HepG2 (cell line): ENCODE results near the gene RALB. TPM values are rescaled to one million over a fixed set of nuclear protein-coding genes. Genes with fewer than 3 reads are reported as not detected.
A peak's percentile ranks its signal among the peaks of the same experiment; 100 is the strongest.

Experiments used
- ATF7-NPFF ChIP-seq: sonication (generic); formaldehyde crosslinking; IDR thresholded peaks from 2 replicates; pipeline ENCODE4 v1.8.1; 2023; ENCODE audit warnings: mild to moderate bottlenecking, low read depth, missing genetic modification reagents, moderate library complexity
- FOXA3 ChIP-seq: IDR thresholded peaks from 2 replicates; pipeline ENCODE4 v1.6.1; 2016; ENCODE audit warnings: missing genetic modification reagents, missing compliant biosample characterization
- FOXP1 ChIP-seq, 2 experiments: fragments of 450-650 bp in 1 of 2; IDR thresholded peaks; 2 replicates each; pipeline ENCODE4 v1.6.1; 2017 to 2018; ENCODE audit warnings: antibody characterized with exemption in 1 of 2
- NKX3-1 ChIP-seq: sonication (generic); formaldehyde crosslinking; IDR thresholded peaks from 2 replicates; pipeline ENCODE4 v1.5.0; 2020; ENCODE audit warnings: missing genetic modification reagents
- NR1H2 ChIP-seq: sonication (generic); formaldehyde crosslinking; IDR thresholded peaks from 2 replicates; pipeline ENCODE4 v1.8.1; 2022; ENCODE audit warnings: low read depth, missing genetic modification reagents, borderline replicate concordance
- SAFB2 ChIP-seq: sonication (generic); formaldehyde crosslinking; IDR thresholded peaks from 2 replicates; pipeline ENCODE4 v1.5.1; 2020; ENCODE audit warnings: missing genetic modification reagents, low read depth, mild to moderate bottlenecking, borderline replicate concordance
- SMAD3 ChIP-seq: sonication (generic); formaldehyde crosslinking; IDR thresholded peaks from 2 replicates; pipeline ENCODE4 v1.4.0; 2020; ENCODE audit warnings: missing genetic modification reagents
- SPEN ChIP-seq: sonication (generic); formaldehyde crosslinking; IDR thresholded peaks from 2 replicates; pipeline ENCODE4 v1.5.1; 2020; ENCODE audit warnings: low read depth, mild to moderate bottlenecking, missing genetic modification reagents
- TOE1 ChIP-seq: sonication (generic); formaldehyde crosslinking; IDR thresholded peaks from 2 replicates; pipeline ENCODE4 v1.4.0; 2020; ENCODE audit warnings: mild to moderate bottlenecking, missing genetic modification reagents
- TSC22D2 ChIP-seq: sonication (generic); formaldehyde crosslinking; IDR thresholded peaks from 2 replicates; pipeline ENCODE4 v1.5.1; 2020; ENCODE audit warnings: missing genetic modification reagents, mild to moderate bottlenecking, borderline replicate concordance
- XBP1 ChIP-seq: sonication (generic); formaldehyde crosslinking; IDR thresholded peaks from 2 replicates; pipeline ENCODE4 v1.5.0; 2020; ENCODE audit warnings: missing genetic modification reagents
- ZNF556 ChIP-seq: sonication (generic); formaldehyde crosslinking; IDR thresholded peaks from 2 replicates; pipeline ENCODE4 v1.4.0; 2020; ENCODE audit warnings: mild to moderate bottlenecking, missing genetic modification reagents, borderline replicate concordance
- polyA plus RNA-seq, 8 experiments: library from polyadenylated mRNA; depleted of rRNA in 3 of 8; stranded (reverse) in 7 of 8; unstranded in 1 of 8; fragments of >200 nt; fragmentation: Illumina TruSeq in 4 of 8; extraction: Trizol in 4 of 8; gene quantifications; 2 replicates each; pipeline versions ENCODE4 v1.2.1 to v1.2.3, GENCODE V29; 2011 to 2016; ENCODE audit warnings: low read depth in 4 of 8, missing spikeins in 1 of 8, mixed read lengths in 1 of 8; ENCODE audit not compliant: insufficient read depth in 1 of 8
- total RNA-seq, 5 experiments: library from RNA; depleted of rRNA; stranded (reverse); fragments of >200 nt; fragmentation: Illumina TruSeq; extraction: Trizol; gene quantifications; 2 replicates each; pipeline ENCODE4 v1.2.3, GENCODE V29; 2016; ENCODE audit warnings: low read depth in 1 of 5
- TF ChIP-seq, protein P1 (sequence below): sonication (generic); formaldehyde crosslinking; IDR thresholded peaks from 2 replicates; pipeline ENCODE4 v1.5.0; 2020; ENCODE audit warnings: missing genetic modification reagents
- TF ChIP-seq, protein P2 (sequence below): sonication (generic); formaldehyde crosslinking; IDR thresholded peaks from 2 replicates; pipeline ENCODE4 v1.4.0; 2020; ENCODE audit warnings: missing genetic modification reagents, borderline replicate concordance
- TF ChIP-seq, protein P3 (sequence below): IDR thresholded peaks from 2 replicates; pipeline ENCODE4 v1.6.1; 2016; ENCODE audit warnings: missing genetic modification reagents, missing compliant biosample characterization
- TF ChIP-seq, protein P4 (sequence below): sonication (generic); formaldehyde crosslinking; IDR thresholded peaks from 2 replicates; pipeline ENCODE4 v1.5.0; 2020; ENCODE audit warnings: mild to moderate bottlenecking, missing genetic modification reagents
- TF ChIP-seq, protein P5 (sequence below), 2 experiments: sonication (generic) in 1 of 2; formaldehyde crosslinking in 1 of 2; IDR thresholded peaks; 2 replicates each; pipeline versions ENCODE4 v1.5.1 to v1.6.1; 2011 to 2020; ENCODE audit warnings: borderline replicate concordance in 1 of 2, low read depth in 1 of 2, low read length in 1 of 2, mild to moderate bottlenecking in 1 of 2, missing genetic modification reagents in 1 of 2, moderate library complexity in 1 of 2
- TF ChIP-seq, protein P6 (sequence below): sonication (generic); formaldehyde crosslinking; IDR thresholded peaks from 2 replicates; pipeline ENCODE4 v1.8.0; 2022; ENCODE audit warnings: missing genetic modification reagents, low read depth, mild to moderate bottlenecking, borderline replicate concordance

Gene RALB
- total and polyA plus RNA-seq, 2 of the 13 experiments (the other 11 are each of a cell fraction or from before 2014, with no cell fraction given): 37.8 to 43.2 TPM

DNA sequence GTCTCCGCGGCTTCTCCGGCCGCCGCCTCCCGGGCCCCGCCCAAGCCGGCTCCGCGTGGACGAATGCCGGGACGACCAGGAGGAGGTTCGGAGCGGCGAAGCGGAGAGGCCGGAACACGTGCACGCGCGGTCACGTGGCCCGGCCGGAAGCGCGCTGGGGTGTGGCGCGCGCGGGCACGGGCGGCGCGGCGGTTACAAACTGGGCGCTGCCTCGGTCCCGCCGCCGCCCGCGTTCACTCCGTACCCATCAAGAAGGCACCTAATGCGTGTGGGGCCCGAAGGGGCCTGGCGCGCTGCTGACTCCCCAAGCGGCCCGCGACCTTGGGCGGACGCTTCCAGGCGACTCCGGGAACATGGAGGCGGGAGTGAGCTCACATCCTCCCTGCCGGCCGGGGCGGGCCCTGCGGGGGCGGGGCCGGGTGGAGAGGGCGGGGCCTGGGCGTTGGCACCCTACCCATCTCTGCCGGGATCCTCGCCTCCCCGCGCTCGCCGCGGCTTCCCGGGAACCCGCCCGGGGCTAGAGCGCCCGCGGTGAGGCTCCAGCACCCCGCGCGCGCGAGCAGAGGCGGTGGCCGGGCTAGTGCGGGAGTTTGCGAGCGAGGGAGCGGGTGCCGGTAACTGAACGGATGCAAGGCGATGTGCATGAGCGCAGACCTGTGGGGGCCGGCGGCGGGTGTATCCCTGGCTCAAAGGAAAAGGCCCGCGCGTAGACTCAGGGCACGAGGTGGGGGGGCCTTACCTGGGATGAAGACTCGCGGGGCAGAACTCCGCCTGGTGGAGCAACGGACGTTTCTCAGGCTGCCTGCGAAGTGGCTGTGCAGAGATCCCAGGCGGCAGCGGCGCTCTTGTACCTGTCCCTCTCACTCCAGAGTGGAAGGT is 29.4 kb upstream of the RALB start, which contains the start of gene TMEM185B (continued):
- TF ChIP-seq, protein P1, sequence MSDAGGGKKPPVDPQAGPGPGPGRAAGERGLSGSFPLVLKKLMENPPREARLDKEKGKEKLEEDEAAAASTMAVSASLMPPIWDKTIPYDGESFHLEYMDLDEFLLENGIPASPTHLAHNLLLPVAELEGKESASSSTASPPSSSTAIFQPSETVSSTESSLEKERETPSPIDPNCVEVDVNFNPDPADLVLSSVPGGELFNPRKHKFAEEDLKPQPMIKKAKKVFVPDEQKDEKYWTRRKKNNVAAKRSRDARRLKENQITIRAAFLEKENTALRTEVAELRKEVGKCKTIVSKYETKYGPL (CRISPR knock-in tag): no peak
- TF ChIP-seq, protein P2, sequence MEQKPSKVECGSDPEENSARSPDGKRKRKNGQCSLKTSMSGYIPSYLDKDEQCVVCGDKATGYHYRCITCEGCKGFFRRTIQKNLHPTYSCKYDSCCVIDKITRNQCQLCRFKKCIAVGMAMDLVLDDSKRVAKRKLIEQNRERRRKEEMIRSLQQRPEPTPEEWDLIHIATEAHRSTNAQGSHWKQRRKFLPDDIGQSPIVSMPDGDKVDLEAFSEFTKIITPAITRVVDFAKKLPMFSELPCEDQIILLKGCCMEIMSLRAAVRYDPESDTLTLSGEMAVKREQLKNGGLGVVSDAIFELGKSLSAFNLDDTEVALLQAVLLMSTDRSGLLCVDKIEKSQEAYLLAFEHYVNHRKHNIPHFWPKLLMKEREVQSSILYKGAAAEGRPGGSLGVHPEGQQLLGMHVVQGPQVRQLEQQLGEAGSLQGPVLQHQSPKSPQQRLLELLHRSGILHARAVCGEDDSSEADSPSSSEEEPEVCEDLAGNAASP: no peak
- TF ChIP-seq TOE1: no peak
- TF ChIP-seq SPEN: peak; percentile 52; the same call in 1 of the 2 replicates
- TF ChIP-seq, protein P3, sequence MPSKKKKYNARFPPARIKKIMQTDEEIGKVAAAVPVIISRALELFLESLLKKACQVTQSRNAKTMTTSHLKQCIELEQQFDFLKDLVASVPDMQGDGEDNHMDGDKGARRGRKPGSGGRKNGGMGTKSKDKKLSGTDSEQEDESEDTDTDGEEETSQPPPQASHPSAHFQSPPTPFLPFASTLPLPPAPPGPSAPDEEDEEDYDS (CRISPR knock-in tag): no peak
- TF ChIP-seq FOXP1 (IDR thresholded peaks at IDR 0.05): no peak
- TF ChIP-seq FOXP1 (CRISPR knock-in tag; IDR thresholded peaks at IDR 0.05): no peak
- TF ChIP-seq, protein P4, sequence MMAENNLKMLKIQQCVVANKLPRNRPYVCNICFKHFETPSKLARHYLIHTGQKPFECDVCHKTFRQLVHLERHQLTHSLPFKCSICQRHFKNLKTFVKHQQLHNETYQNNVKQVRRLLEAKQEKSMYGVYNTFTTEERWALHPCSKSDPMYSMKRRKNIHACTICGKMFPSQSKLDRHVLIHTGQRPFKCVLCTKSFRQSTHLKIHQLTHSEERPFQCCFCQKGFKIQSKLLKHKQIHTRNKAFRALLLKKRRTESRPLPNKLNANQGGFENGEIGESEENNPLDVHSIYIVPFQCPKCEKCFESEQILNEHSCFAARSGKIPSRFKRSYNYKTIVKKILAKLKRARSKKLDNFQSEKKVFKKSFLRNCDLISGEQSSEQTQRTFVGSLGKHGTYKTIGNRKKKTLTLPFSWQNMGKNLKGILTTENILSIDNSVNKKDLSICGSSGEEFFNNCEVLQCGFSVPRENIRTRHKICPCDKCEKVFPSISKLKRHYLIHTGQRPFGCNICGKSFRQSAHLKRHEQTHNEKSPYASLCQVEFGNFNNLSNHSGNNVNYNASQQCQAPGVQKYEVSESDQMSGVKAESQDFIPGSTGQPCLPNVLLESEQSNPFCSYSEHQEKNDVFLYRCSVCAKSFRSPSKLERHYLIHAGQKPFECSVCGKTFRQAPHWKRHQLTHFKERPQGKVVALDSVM (CRISPR knock-in tag): no peak
- no peak for TF ChIP-seq NR1H2 (CRISPR knock-in tag)
- peak; percentile 85; the same call in 1 of the 2 replicates for TF ChIP-seq SAFB2 (CRISPR knock-in tag)
- TF ChIP-seq, protein P5, sequence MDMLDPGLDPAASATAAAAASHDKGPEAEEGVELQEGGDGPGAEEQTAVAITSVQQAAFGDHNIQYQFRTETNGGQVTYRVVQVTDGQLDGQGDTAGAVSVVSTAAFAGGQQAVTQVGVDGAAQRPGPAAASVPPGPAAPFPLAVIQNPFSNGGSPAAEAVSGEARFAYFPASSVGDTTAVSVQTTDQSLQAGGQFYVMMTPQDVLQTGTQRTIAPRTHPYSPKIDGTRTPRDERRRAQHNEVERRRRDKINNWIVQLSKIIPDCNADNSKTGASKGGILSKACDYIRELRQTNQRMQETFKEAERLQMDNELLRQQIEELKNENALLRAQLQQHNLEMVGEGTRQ (IDR thresholded peaks at IDR 0.05; ENCODE audit: low read depth, low read length): peak; percentile 54; the same call in 1 of the 2 replicates
- TF ChIP-seq, protein P5 (CRISPR knock-in tag; IDR thresholded peaks at IDR 0.05; ENCODE audit: borderline replicate concordance): no peak
- no peak for TF ChIP-seq XBP1 (CRISPR knock-in tag)
- no peak for TF ChIP-seq NKX3-1
- TF ChIP-seq, protein P6, sequence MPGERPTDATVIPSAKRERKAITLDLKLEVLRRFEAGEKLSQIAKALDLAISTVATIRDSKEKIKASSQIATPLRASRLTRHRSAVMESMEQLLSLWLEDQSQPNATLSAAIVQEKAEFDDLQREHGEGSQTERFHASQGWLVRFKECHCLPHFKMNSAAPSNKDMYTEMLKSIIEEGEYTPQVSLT (CRISPR knock-in tag): no peak
- TF ChIP-seq SMAD3 (CRISPR knock-in tag): 0 out of 2 replicates have a peak, but pooled peaks have one; percentile 18
- peak; percentile 5; the same call in 1 of the 2 replicates for TF ChIP-seq FOXA3
- 0 out of 2 replicates have a peak, but pooled peaks have one; percentile 21 for TF ChIP-seq ZNF556 (CRISPR knock-in tag)
- TF ChIP-seq ATF7-NPFF (CRISPR knock-in tag): no peak; the same call in 1 of the 2 replicates
- no peak for TF ChIP-seq TSC22D2 (CRISPR knock-in tag)
